Activated CD8-positive, alpha-beta memory T cell treated with anti-CD3 and anti-CD28 coated beads, Interleukin-2, amount 50 U/mL, for 48 hours (primary cell): ENCODE results near the gene TTLL11.

ENCODE experiments used
- DNase-seq: peaks from one replicate; pipeline ENCODE4 v3.0.0-alpha.2; 2020

Gene TTLL11

DNA sequence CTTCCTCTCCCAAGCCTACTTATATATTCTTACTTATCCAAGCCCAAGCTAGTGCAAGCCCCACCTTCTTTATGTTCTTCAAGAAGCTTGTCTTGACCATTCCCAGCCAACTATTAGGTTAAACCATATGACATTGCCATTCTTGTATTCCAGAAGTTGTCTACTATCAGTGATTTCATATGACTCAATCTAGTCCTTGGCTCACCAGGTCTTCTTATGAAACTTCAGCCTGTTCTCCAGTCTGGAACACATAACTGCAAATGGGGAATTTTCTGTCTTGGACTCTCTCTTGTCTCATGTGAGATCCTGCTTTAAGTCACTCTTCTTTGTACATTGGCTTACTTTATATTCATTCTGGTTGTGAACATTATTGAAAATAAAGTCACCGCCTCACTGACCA, 130.7 kb downstream of the TTLL11 start:
- DNase-seq = no peak

DNA sequence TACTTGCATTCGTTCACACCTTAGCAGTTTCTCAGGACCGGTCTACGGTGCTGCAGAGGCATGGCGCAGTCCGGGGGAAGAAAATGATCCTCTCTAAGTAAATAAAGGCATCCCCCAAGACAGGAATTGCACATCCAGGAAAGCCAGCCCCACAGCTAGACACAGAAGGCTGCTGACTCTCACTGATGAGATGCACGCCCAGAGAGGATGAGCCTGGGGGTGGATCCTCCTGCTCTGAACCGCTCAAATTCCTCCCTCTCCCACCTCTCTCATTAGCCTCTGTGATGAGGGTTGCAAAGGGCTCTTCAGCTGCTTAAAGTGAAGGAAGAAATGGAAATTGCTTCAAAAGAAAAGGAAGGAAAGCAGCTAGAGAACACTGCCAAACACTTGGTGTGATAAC, 132.4 kb downstream of the TTLL11 start:
- no peak for DNase-seq

DNA sequence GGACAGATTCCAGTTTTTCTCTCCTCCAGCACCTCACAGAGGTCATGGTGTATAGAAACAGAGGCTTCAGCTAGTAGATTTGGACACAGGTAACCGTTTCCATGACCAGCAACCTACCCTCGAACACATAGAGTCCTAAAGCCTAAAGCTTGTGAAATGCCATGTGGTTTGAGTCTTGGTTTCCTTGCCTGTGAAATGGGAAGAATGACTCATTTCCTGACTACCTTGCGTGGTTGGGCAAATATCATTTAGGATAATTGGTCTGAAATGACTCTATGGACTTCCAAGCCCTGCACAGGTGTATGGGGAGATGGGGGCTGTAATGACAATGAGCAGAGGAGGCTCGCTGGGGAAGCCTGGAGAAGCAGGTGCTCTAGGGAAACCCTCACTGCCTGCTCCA, 134.6 kb downstream of the TTLL11 start:
- no peak for DNase-seq

DNA sequence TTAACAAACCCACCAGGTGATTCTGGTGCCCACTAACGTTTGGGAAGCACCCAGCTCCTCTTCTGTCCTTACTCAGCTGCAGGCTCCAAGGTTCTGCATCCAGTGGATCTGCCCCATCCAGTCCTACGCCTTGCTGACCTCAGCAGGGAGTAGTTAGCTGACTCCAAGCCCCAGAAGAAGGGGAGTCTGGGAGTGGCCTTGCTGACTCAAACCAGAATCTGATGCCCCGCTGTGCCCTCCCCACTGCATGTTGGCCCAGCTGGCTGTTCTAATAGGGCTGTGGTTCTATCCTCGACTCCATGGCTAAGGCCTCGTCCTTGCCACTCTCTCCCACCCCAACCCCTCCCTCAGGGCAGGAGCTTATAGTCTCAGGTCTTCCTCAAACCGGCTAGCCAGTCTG, 136.3 kb downstream of the TTLL11 start:
- DNase-seq = no peak

DNA sequence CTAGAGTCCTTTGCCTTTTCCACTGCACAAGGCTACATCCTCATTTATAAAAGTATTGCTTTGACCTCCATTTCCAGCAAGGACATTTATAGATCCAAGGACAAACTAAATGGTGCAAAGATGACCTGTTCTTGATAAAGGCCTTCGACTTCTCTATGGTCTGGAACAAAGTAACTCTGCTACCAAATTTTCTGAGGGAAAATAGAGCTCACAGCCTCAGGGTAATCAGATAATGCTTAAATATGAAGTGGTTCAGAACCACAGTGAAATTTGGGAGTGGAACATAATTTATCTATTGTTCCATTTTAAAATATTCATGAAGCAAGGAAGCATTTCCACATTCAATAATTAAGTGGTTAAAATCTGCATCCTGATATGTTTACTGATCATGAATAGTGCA, 137.5 kb downstream of the TTLL11 start:
- DNase-seq = no peak

DNA sequence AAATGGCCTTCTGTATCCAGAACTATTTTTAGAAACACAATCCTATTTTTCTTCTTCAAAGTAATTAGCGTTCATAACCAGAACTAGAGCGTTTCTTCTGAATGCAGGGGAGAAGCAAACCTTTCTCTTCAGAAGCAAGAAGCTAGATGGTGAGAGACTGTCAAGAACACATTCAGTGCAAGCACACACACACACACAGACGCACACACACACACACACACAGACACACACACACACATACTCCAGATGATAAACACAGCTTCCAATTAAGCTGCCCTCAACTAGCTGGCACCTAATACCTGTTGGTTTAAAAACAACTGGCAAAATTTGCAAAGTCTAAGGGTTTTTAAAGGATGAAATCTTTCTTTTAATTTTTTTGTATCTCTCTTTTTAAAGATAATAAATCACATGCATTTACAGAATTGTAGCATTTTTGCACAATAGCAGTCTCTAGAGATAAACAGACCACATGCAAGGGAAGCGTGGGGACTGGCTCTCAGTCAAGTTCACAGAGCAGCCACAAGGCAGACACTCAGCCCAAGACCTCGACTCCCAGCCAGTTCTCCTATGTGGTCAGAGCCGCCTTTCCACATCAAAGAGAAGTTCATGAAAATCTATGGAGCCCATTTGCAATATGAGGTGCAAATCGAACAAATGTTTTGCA, 138.5 kb downstream of the TTLL11 start:
- DNase-seq = no peak

DNA sequence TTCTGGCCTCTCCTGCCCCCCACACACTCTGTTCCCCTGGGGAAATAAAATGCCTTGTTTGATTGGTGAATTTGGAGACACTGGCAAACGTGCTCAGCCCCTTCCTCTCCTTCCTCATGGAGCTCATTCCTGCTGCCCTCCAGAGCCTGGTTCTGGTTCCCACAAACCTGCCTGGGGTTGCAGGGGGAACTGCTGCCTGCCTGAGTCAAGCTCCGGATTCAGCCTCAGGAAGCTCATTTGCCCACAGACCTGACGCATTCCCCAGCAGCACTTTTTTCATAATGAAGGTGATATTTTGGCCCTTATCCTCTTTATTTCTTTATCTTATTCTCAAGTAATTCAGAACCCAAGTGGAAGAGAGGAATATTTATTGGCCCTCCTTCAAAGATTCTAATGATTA, 140.5 kb downstream of the TTLL11 start:
- no peak for DNase-seq

DNA sequence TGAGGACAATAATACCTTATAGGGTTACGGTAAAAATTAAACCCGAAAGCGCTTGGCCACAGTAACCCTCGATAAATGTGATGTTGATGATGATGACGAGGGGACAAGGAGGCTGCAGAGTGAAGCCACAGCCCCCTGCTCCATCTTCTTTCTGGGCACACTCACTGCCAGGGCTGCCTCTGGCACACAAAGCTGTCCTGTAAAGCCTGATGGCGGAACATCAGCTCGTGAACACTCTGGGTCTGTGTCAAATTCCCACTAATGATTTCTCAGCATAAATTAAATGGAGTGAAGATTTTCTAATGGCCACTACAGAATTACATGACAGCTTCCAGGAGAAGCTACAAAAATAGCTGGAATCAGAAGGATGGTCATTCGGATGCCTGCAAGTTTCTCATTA, 142.2 kb downstream of the TTLL11 start:
- no peak for DNase-seq

DNA sequence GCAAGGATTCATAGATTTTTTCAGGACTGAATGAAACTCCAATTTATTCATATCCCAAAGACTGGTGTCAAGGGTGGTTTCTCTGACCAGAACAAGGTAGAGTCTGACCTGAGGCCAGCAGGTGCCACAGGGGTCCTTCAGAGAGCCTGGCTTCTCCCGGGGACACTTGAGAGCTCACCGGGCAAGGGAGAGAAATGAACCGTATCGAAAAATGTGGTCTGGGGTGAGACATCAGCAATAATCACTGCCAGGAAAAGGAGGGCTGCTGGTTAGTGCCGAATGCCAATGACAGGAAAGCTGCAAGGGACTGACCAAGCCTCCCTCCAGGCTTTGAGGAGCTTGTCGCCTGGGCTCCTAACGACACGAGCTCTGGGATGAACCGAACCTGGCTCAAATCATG, 142.7 kb downstream of the TTLL11 start:
- no peak for DNase-seq

DNA sequence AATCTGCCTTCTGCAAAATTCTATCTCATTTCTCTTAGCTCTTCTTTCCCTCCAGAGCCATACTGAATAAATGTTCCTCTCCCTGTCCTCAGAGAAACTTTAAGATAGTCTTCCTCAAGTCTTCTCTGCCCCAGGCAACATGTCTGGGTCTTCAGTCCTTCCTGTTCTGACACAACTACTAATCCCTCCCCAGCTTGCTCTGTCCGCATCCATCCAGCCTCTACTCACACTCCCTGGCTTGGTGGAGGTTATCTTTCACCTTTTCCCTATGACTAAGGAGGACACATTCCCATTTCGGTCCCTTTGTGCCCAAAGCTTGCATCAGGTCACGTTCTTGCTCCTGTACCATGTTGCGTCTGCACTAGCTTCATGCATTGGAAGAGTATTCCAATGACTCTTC, 143.3 kb downstream of the TTLL11 start:
- no peak for DNase-seq

DNA sequence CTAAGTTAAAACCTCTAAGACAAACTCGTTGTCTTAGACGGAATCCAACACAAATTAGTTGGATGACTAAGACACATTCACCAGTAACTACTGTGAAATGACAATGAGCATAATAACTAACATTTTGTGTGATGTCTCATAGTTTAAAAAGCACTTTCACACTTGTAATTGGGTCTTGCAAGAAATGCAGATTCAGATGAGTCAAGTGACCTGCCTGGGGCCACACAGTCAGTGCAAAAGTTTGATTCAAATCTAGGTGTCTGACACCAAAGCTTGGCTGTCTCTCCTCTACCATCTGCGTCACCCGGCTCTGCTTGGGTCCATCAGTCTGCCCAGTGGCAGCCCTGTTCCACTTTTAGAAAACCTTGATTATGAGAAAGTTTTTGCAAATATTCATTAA, 143.7 kb downstream of the TTLL11 start:
- no peak for DNase-seq

DNA sequence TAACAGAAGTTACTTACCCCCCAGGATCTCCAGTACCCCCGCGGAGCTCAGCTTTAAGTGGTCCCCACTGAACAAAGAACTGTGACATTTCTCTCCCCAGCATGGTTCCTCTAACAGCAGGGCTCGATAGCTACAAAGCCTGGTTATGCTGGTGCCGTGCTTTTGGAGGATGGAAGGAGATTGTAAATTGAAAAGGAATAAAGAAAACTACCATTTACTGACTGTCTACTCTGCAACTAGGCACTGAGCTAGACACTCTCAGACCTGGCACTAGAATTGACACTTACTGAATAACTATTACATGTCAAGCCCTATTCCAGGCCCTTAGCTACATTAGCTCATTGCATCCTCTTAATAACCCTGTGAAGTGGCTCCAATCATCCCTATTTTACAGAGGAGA, 145.3 kb downstream of the TTLL11 start:
- no peak for DNase-seq

DNA sequence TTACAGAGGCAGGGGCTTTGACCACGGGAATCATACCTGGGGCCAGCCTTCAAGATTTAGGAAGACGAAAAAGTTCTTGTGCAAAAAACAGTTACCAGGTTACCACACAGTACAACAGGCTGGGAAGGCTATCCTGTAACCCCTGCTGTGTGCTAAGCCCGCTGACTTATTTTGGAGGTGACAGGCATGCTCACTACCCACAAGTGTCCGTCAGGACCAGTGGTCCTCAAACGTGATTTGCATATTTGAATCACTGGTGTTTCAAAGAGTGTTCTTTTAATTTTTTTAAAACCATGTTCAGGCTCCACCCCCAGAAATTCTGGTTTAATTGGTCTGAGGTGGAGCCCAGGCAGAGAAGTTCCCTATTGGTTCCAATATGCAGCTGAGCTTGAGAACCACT, 146.6 kb downstream of the TTLL11 start:
- DNase-seq = no peak

DNA sequence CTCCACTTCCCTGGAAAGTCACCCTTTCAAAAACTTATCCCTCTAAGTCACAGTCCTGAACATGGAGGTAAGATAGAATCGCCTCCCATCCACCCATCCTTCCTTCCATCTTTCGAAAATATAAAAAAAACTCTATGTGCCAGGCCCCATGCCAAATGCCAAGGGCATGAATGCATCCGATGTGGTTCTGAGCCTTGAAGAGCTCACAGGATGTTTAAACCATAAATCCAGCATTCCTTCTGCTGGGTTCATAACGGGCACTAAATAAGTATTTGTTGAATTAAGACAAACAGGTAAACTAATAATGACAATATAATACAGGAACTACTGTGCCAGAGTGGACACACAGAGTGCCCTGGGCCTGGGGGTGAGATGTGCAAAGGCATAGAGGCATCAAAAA, 147.3 kb downstream of the TTLL11 start:
- no peak for DNase-seq

DNA sequence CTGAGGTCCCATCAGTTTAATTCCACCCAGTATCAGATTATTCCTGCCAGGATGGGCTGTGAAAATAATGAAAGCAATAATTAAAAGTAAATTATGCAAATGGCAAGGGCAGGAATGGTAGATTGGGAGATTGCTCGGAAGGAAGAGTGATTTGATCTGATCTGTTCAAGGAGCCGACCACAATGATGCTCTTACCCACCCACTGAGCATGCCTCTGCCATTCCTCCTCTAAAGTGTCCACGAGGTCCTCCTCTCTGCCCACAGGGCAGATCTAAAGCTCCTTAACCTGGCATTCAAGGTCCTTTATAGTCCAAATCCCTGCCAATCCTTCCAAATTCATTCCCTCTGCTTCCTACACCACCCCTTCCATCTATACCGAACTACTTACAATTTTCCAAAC, 147.8 kb downstream of the TTLL11 start:
- no peak for DNase-seq

DNA sequence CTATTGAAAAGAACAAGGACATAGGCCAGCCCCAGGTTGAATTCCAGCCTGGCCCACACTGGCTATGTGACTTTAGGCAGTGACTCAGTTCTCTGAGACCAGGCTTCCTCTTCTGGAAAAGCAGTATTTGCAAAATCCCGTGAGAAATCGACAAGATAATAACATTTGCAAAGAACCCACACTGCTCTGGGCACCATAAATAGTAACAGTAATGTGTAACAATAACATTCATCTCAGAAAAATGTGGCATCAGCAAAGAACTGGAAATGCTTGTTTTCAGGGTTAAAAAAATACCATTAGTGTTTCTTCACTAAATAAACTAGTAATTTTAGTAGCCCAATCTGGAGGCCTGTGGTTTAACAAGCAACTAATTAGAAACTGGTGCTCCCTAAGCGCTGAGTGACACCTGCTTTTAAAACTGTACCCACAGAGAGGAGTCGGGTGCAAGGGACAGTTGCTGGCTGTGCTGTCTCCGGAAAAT, 148.4 kb downstream of the TTLL11 start:
- no peak for DNase-seq

DNA sequence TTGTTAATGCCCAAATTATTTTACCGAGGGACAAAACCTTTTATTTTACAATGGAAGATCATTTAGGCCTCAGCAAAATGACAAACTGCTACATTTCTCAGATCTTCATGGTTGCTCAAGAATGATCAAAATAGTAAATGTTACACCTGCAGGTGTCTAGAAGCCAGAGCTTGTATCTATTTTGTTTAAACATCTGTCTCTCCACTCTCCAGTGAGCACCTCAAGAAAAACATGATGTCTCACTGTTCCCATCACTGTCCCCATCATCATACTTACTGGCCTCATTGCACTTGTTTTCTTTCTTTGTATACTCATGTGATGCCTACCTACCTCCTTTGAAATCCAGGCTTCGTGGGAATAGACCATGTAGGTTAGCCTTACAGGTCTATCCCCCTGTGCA, 149.6 kb downstream of the TTLL11 start:
- DNase-seq = no peak

DNA sequence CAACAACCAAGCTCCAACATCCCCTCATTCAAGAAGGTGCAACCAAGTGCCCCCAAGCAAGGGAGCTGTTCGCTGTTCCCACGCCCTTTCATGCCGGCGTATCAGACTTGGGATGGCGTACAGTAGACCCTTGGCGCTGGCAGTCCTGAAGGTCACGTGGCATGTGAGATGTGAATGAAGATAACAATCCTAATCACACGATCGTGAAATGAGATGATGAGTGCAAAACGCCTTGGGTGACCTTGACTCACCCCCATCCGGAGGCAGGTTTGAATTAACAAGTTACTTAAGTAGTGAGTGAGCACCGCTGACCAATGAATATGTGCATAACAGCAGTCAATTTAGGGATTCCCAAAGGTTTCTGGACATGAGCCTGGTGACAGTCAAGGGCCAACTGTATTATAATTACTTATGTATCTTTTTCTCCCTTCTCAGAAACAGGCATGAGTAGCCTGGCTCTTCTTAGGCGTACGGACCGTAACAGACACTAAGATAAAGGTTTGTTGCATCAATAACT, 150.2 kb downstream of the TTLL11 start:
- no peak for DNase-seq

DNA sequence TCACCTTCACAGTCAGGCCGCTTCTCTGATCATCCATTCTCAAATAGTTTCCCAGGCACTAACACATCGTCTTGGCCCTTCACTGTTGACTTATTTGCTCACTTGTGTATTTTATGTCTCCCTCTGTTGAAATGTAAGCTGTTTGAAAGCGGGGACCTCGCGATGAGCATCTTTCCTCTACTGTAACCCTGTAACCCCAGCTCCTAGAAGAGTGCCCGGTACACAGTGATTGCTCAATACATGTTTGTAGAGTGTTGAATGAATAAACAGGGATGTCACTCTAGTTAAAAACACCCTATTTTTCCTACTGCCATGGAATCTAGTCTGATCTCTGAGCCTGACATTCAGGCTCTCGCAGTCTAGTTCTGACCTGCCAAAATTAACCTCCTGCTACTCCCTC, 150.8 kb downstream of the TTLL11 start:
- DNase-seq = no peak

DNA sequence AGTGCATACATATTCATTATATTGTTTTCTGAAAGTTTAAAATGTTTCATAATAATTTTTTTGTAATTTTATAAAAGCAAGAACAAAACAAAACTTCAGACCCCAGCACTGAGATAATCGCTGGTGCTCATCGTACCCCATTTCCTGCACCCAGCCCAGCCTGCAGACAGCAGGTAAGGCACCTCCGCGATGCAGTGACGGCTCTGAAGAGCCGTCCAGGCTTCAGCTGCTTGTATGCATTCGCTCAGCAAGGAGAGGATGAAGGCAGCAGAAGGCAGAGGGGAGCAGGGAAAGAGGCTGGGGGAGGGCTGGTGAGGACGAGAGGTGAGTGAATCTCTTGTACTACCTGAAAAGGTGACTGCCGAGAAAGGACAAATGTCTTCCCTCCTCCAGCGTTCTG, 153.5 kb downstream of the TTLL11 start:
- no peak for DNase-seq

DNA sequence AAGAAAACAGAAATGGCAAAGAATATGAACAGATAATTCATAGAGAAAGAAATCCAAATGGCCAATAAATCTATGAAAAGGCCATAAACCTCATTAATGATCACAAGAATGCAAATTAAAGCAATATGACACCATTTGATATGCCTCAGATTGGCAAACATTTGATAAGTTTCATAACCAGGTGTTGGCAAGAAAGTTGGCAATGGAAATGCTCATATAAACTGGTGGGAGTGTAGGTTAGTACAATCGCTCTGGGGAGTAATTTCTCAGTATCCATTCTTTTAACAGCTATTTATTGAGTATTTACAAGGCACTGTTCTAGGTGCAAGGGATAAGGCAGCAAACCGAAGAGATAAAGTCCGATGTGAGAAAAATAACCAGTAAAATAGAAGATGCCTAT, 154.5 kb downstream of the TTLL11 start:
- no peak for DNase-seq

DNA sequence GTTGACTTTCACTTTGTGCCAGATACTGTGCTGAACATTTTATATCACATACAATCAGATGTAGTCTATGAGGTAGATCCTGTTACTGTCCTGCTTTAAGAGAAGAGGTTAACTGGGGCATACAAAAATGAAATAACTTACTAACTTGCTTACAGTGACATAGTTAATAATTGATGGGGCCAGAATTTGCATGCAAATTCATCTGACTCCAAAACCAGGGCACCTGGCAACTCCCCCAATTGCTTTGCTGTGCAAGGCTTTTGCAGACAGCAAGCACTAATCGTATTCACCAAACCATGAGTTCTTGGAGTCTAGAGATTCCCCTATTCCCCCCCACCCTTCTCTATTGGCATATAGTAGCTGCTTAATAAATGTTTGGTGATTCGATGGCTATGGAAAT, 155.9 kb downstream of the TTLL11 start:
- no peak for DNase-seq

DNA sequence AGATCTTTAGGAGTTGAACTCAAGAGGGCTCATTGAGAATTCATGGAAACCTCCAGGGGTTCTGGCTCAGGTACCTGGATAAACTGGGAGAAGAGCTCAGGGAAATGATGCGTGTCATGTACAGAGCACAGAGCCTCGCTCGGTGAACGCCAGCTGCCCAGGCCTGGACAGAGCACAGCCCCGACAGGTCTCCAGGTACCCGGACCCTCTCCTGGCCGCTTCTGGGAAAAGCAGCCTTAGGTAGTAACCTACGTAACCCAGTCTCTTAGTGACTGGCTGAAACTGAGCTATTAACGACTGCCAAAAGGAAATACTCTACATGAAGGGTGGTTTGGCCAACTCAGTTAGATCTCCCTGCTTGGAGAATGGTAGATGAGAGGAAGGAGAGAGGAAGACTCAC, 157.4 kb downstream of the TTLL11 start:
- DNase-seq = no peak

DNA sequence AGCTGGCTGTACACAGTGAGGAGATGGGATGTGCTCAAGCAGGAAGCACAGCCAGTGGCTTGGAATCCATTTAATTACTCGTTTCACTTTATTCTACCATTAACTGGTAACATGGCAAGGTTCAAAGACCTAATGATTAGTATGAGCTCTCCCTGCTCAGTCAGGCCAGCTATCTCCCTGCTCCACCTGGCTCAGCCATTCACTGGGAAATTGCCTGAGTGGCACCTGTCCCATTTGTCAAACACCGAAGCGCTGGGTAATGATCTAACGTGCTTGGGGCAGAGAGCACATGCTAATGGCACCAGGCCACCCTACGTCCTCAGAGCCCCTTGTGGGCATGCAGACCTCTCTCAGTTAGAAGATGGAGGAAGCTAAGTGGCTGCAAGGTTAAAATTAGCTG, 162.2 kb downstream of the TTLL11 start:
- DNase-seq = no peak
